ENCODE results near the gene USB1. TPM values are rescaled to one million over a fixed set of nuclear protein-coding genes. Genes with fewer than 3 reads are reported as not detected.

Gene USB1
- total RNA-seq, 1 donor from 2014 or later: 100.0 TPM

GRCh38 chr16:58012481-58012880 is 11.3 kb downstream of the USB1 start:
- no peak for DNase-seq (ENCODE audit: low read depth)
- Histone ChIP-seq H3K4me1 (ENCODE audit: insufficient read depth, low read length) (peaks cover 18% of the 10 kb centered on the region), H4K20me1 (ENCODE audit: insufficient read depth, low read length) (peaks cover 23% of the 10 kb centered on the region), H3K79me2 (ENCODE audit: insufficient read depth, low read length) (peaks cover 6% of the 10 kb centered on the region), H3K9ac (ENCODE audit: low read length) (no peak overlapping the region), H2AFZ (ENCODE audit: low read depth, low read length) (no peak overlapping the region), H3K4me2 (ENCODE audit: low read length) (no peak overlapping the region), H3K27ac (ENCODE audit: low read depth, low read length) (no peak overlapping the region), H3K4me3 (ENCODE audit: insufficient read depth, low read depth, low read length) (no peak overlapping the region), H3K27me3 (ENCODE audit: insufficient read depth, low read length) (no peaks in the 10 kb centered on the region), H3K9me3 (ENCODE audit: insufficient read depth, low read depth, low read length) (no peaks in the 10 kb centered on the region), H3K36me3 (ENCODE audit: insufficient read depth, low read length) (peaks cover 10% of the 10 kb centered on the region)
- Mint-ChIP-seq H3K27me3 (ENCODE audit: low read depth, unreplicated experiment) (no peaks in the 10 kb centered on the region), H3K27ac (ENCODE audit: unreplicated experiment) (peak overlapping the region; percentile 34), H3K9me3 (ENCODE audit: unreplicated experiment) (no peaks in the 10 kb centered on the region), H3K4me1 (ENCODE audit: low read depth, unreplicated experiment) (peaks cover 21% of the 10 kb centered on the region), H3K4me3 (ENCODE audit: unreplicated experiment) (no peak overlapping the region), H3K36me3 (ENCODE audit: low read depth, unreplicated experiment) (peaks cover 11% of the 10 kb centered on the region)
- TF ChIP-seq CTCF (IDR thresholded peaks at IDR 0.05; ENCODE audit: insufficient read depth, low read depth, low read length) (no peak), EZH2 (IDR thresholded peaks at IDR 0.05; ENCODE audit: insufficient read depth, low read length) (no peak)
- no peak for FAIRE-seq

DNA sequence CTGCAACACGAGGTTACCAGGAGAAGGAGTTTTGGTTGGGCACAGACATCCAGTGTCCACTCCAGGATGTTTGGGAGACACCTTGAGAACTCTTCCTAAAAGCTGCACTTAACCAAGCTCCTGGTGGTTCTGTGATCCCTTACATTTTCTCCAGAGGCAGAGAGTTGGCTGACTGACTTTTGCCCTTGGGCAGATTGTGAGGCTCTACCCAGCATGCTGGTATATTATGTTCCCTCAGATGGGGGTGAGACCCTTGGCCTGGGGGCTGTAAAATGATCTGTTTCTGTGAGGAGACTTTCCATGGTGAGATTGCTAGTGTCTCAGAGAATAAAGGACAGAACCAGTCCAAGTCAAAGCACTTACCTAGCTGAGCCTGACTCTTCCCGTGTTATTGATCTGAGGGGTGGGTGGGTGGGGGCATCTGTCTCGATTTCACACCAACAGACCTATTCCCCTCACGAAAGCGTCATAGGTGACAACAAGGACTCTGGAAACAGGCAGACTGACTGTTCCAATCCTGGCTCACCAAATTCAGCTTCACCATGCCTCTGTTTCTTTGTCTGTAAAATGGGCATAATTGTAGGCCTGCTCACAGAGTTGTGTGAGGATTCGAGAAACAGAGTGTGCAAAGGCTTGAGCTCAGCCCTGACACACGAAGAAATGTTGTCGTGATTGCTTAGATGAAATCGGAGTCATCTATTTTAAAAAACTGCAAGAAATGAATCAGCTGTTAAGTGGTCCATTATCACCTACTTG is 12.2 kb downstream of the USB1 start:
- Histone ChIP-seq H3K9ac (ENCODE audit: low read length) (no peak overlapping the region), H3K79me2 (ENCODE audit: insufficient read depth, low read length) (peaks cover 3% of the 10 kb centered on the region), H3K27ac (ENCODE audit: low read depth, low read length) (no peak overlapping the region), H3K4me2 (ENCODE audit: low read length) (no peak overlapping the region), H3K36me3 (ENCODE audit: insufficient read depth, low read length) (peaks cover 10% of the 10 kb centered on the region), H3K9me3 (ENCODE audit: insufficient read depth, low read depth, low read length) (no peaks in the 10 kb centered on the region), H3K27me3 (ENCODE audit: insufficient read depth, low read length) (no peaks in the 10 kb centered on the region), H4K20me1 (ENCODE audit: insufficient read depth, low read length) (peaks cover 23% of the 10 kb centered on the region), H3K4me1 (ENCODE audit: insufficient read depth, low read length) (peaks cover 18% of the 10 kb centered on the region), H3K4me3 (ENCODE audit: insufficient read depth, low read depth, low read length) (no peak overlapping the region), H2AFZ (ENCODE audit: low read depth, low read length) (no peak overlapping the region)
- H3K9me3 Mint-ChIP-seq (ENCODE audit: unreplicated experiment): no peaks in the 10 kb centered on the region
- H3K36me3 Mint-ChIP-seq (ENCODE audit: low read depth, unreplicated experiment): peaks cover 11% of the 10 kb centered on the region
- TF ChIP-seq CTCF (IDR thresholded peaks at IDR 0.05; ENCODE audit: insufficient read depth, low read depth, low read length) (no peak), EZH2 (IDR thresholded peaks at IDR 0.05; ENCODE audit: insufficient read depth, low read length) (no peak)
- no peak overlapping the region for H3K4me3 Mint-ChIP-seq (ENCODE audit: unreplicated experiment)
- DNase-seq (ENCODE audit: low read depth): no peak
- H3K4me1 Mint-ChIP-seq (ENCODE audit: low read depth, unreplicated experiment): peaks cover 21% of the 10 kb centered on the region
- no peak for FAIRE-seq
- no peak overlapping the region for H3K27ac Mint-ChIP-seq (ENCODE audit: unreplicated experiment)
- H3K27me3 Mint-ChIP-seq (ENCODE audit: low read depth, unreplicated experiment): no peaks in the 10 kb centered on the region

GRCh38 chr16:58016840-58017446 is 15.7 kb downstream of the USB1 start:
- peaks cover 30% of the 10 kb centered on the region for H4K20me1 ChIP-seq (ENCODE audit: insufficient read depth, low read length)
- no peaks in the 10 kb centered on the region for H3K36me3 Mint-ChIP-seq (ENCODE audit: low read depth, unreplicated experiment)
- no peaks in the 10 kb centered on the region for H3K27me3 ChIP-seq (ENCODE audit: insufficient read depth, low read length)
- DNase-seq (ENCODE audit: low read depth): no peak
- no peak overlapping the region for H3K9ac ChIP-seq (ENCODE audit: low read length)
- H3K4me1 Mint-ChIP-seq (ENCODE audit: low read depth, unreplicated experiment): peaks cover 17% of the 10 kb centered on the region
- H3K4me3 ChIP-seq (ENCODE audit: insufficient read depth, low read depth, low read length): no peak overlapping the region
- H3K27ac ChIP-seq (ENCODE audit: low read depth, low read length): no peak overlapping the region
- no peaks in the 10 kb centered on the region for H3K27me3 Mint-ChIP-seq (ENCODE audit: low read depth, unreplicated experiment)
- H3K79me2 ChIP-seq (ENCODE audit: insufficient read depth, low read length): no peaks in the 10 kb centered on the region
- H3K4me2 ChIP-seq (ENCODE audit: low read length): no peak overlapping the region
- H3K4me3 Mint-ChIP-seq (ENCODE audit: unreplicated experiment): no peak overlapping the region
- H3K36me3 ChIP-seq (ENCODE audit: insufficient read depth, low read length): peaks cover 4% of the 10 kb centered on the region
- FAIRE-seq: no peak
- H3K9me3 Mint-ChIP-seq (ENCODE audit: unreplicated experiment): no peaks in the 10 kb centered on the region
- no peak for TF ChIP-seq CTCF (IDR thresholded peaks at IDR 0.05; ENCODE audit: insufficient read depth, low read depth, low read length)
- no peak for TF ChIP-seq EZH2 (IDR thresholded peaks at IDR 0.05; ENCODE audit: insufficient read depth, low read length)
- no peak overlapping the region for H3K27ac Mint-ChIP-seq (ENCODE audit: unreplicated experiment)
- H3K4me1 ChIP-seq (ENCODE audit: insufficient read depth, low read length): peaks cover 6% of the 10 kb centered on the region
- H3K9me3 ChIP-seq (ENCODE audit: insufficient read depth, low read depth, low read length): no peaks in the 10 kb centered on the region
- no peak overlapping the region for H2AFZ ChIP-seq (ENCODE audit: low read depth, low read length)

Data from astrocyte (in vitro differentiated cells and primary cell).